Body of pancreas (tissue), 4 donors: ENCODE results near the gene PIGR.

Source experiments
- POLR2A ChIP-seq, 3 donors: fragments of 450-650 bp; IDR thresholded peaks; one replicate each; pipeline ENCODE4 v1.6.1; 2016; ENCODE audit warnings: antibody characterized with exemption in 3 of 3, mild to moderate bottlenecking in 2 of 3
- TF ChIP-seq, protein P1 (sequence below), 7 experiments: fragments of 450-650 bp in 4 of 7; fragments of 200-600 bp in 3 of 7; sonication (generic) in 3 of 7; IDR thresholded peaks; one replicate each; pipeline ENCODE4 v1.5.1; 2016 to 2019; ENCODE audit warnings: antibody characterized with exemption in 7 of 7

DNA sequence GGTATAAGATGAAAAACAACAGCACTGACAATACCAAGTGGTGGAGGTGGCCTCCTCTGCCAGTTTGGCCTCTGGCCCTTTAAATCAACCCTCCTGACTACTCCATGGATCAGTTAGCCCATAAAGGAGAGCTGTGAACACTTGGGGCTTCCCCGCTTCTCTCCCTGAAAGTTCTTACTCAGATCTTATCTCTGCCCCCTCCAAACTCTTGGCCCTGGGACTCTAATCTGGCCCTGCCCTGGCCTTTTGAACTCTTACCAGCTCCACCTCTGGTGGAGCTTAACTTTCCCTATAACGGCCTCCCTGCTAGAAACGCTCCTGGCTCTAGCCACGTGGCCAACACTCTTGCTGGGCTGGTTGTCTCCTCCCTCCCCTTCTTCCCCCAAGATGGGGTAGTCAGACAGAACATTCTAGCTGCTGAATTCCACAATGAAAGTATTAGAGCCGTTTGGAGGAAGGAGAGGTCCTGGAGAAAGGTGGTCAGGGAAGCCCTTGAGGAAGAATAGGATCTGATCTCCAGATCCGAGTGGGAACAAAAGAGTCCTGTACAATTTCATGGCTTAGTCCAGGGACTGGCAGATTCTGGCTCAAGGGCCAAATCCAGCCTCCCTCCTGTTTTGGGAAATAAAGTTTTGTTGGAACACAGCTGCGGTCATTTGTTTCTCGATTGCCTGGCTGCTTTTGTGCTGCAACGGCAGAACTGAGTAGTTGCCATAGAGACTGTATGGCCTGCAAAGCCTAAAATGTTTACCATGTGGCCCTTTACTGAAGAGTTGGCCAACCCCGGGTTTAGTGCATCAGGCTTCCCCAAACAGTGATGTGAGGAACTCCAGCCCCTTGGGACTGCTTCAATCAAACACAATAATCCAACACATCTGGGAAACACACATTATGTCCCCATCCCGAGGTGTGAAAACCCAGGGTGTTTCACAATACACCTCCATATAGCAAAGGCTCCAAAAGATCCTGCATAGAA, 9.5 kb upstream of the PIGR start:
- TF ChIP-seq, protein P1, sequence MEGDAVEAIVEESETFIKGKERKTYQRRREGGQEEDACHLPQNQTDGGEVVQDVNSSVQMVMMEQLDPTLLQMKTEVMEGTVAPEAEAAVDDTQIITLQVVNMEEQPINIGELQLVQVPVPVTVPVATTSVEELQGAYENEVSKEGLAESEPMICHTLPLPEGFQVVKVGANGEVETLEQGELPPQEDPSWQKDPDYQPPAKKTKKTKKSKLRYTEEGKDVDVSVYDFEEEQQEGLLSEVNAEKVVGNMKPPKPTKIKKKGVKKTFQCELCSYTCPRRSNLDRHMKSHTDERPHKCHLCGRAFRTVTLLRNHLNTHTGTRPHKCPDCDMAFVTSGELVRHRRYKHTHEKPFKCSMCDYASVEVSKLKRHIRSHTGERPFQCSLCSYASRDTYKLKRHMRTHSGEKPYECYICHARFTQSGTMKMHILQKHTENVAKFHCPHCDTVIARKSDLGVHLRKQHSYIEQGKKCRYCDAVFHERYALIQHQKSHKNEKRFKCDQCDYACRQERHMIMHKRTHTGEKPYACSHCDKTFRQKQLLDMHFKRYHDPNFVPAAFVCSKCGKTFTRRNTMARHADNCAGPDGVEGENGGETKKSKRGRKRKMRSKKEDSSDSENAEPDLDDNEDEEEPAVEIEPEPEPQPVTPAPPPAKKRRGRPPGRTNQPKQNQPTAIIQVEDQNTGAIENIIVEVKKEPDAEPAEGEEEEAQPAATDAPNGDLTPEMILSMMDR (IDR thresholded peaks at IDR 0.05) = no peak
- no peak for TF ChIP-seq POLR2A (IDR thresholded peaks at IDR 0.05)
